Stimulated activated CD8-positive, alpha-beta memory T cell treated with anti-CD3 and anti-CD28 coated beads, Interleukin-7, amount 100 ng/mL, for 48 hours (primary cell): ENCODE data around the gene MYB.
A peak's percentile ranks its signal among the peaks of the same experiment; 100 is the strongest.
"Not testable (repeated sequence)": the region's sequence is repeated elsewhere in the genome, so short reads cannot be mapped to it uniquely, and the experiment has no call there.

ENCODE experiments used
- DNase-seq, 2 donors: peaks; one replicate each; pipeline ENCODE4 v3.0.0-alpha.2; 2020; ENCODE audit warnings: low read depth in 1 of 2; ENCODE audit errors: extremely low read depth in 1 of 2

Gene MYB

GRCh38 chr6:135180542-135181332 is at the start of gene MYB:
TSS of gene MYB (plus strand) at chr6:135181308. CDS start at chr6:135181514, 206 bp downstream.
- peak; percentile 57 to 59 for DNase-seq

- DNase-seq: no peak
These were observed 48.3 kb upstream of the MYB start for GRCh38 chr6:135132776-135133175.

- DNase-seq: no peak
These were observed 45.3 kb upstream of the MYB start for GRCh38 chr6:135135835-135136234.

- DNase-seq: no peak
These were observed 43.3 kb upstream of the MYB start for GRCh38 chr6:135137826-135138225.

- no peak for DNase-seq
These were observed 39.9 kb upstream of the MYB start for GRCh38 chr6:135141182-135141581.

- DNase-seq: no peak
These were observed 39.4 kb upstream of the MYB start for GRCh38 chr6:135141728-135142127.

GRCh38 chr6:135142232-135142631 is 38.9 kb upstream of the MYB start:
- not testable (repeated sequence) for DNase-seq

- DNase-seq: no peak
These were observed 36.4 kb upstream of the MYB start for GRCh38 chr6:135144673-135145062.

GRCh38 chr6:135145063-135145800 is 35.9 kb upstream of the MYB start:
- DNase-seq: no peak

GRCh38 chr6:135146162-135146934 is 34.8 kb upstream of the MYB start:
- no peak for DNase-seq

GRCh38 chr6:135147637-135148592 is 33.2 kb upstream of the MYB start:
- no peak for DNase-seq

- no peak for DNase-seq
These were observed 32.2 kb upstream of the MYB start for GRCh38 chr6:135148889-135149288.

GRCh38 chr6:135149376-135149775 is 31.7 kb upstream of the MYB start:
- no peak for DNase-seq

GRCh38 chr6:135150481-135150880 is 30.6 kb upstream of the MYB start:
- DNase-seq: not testable (repeated sequence)

GRCh38 chr6:135154125-135154524 is 27.0 kb upstream of the MYB start:
- not testable (repeated sequence) for DNase-seq

- DNase-seq: no peak
These were observed 22.7 kb upstream of the MYB start for GRCh38 chr6:135158397-135158796.

GRCh38 chr6:135159531-135159930 is 21.6 kb upstream of the MYB start:
- peak; percentile 34 to 69 for DNase-seq

- no peak for DNase-seq
These were observed 19.4 kb upstream of the MYB start for GRCh38 chr6:135161411-135162395.
